Measurements from ENCODE around the gene LPIN2. TPM values are rescaled to one million over a fixed set of nuclear protein-coding genes. Genes with fewer than 3 reads are reported as not detected.

LPIN2 gene
- total RNA-seq, 1 donor = 48.1 TPM

DNA sequence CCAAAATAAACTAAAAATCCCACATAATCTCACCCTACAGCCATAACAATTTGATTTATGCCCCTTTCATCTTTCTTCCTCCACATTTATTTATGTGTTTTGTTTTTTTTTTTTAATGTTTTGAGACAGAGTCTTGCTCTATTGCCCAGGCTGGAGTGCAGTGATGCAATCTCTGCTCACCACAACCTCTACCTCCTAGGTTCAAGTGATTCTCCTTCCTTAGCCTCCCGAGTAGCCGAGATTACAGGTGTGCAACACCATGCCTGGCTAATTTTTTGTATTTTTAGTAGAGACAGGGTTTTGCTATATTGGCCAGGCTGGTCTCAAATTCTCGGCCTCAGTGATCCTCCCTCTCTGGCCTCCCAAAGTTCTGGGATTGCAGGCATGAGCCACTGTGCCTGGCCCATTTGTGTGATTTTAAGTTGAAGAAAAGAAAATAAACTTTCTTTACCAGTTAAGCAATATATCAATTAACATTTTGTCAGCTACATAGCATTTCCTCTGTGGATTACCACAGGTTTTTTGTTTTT is 35.9 kb upstream of the LPIN2 start:
- Histone ChIP-seq H3K4me1 (ENCODE audit: insufficient read depth, low read length) (no peaks in the 10 kb centered on the region), H2AFZ (ENCODE audit: low read length) (no peak overlapping the region), H3K4me3 (ENCODE audit: insufficient read depth, low read length) (no peak overlapping the region), H3K4me2 (ENCODE audit: insufficient read depth, low read length) (no peak overlapping the region), H3K9me3 (ENCODE audit: low read depth, low read length) (no peaks in the 10 kb centered on the region), H4K20me1 (ENCODE audit: insufficient read depth, low read length) (no peaks in the 10 kb centered on the region), H3K36me3 (ENCODE audit: insufficient read depth, low read length) (no peaks in the 10 kb centered on the region), H3K27ac (ENCODE audit: low read depth, low read length) (no peak overlapping the region), H3K27me3 (ENCODE audit: insufficient read depth, low read length) (peaks cover 5% of the 10 kb centered on the region), H3K79me2 (ENCODE audit: insufficient read depth, low read length) (no peaks in the 10 kb centered on the region)
- TF ChIP-seq CTCF (IDR thresholded peaks at IDR 0.05; ENCODE audit: extremely low read depth, low read depth, low read length) = no peak
- DNase-seq (ENCODE audit: insufficient read length, low spot score, missing footprints) = no peak

DNA sequence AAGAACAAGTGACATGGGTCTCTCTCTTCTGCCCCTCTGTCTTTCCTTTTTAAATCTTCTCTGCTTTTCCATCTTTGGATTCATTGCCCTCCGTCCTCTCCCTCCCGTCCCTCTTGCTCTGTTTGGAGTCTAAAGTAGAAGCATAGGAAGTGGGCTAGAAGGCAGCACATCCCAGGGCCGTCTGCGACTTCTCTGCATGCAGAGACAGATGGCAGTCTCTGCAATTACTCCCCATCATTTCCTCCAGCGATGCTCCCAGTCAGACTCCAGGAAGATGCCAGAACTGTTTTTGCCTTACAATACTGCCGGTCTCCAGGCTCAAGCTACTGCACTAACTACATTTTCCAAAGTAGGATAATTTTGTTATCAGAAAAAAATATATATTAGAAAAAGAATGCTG is 35.2 kb upstream of the LPIN2 start:
- Histone ChIP-seq H2AFZ (ENCODE audit: low read length) (no peak overlapping the region), H3K4me1 (ENCODE audit: insufficient read depth, low read length) (no peaks in the 10 kb centered on the region), H4K20me1 (ENCODE audit: insufficient read depth, low read length) (no peaks in the 10 kb centered on the region), H3K27me3 (ENCODE audit: insufficient read depth, low read length) (no peaks in the 10 kb centered on the region), H3K4me2 (ENCODE audit: insufficient read depth, low read length) (no peak overlapping the region), H3K9me3 (ENCODE audit: low read depth, low read length) (no peaks in the 10 kb centered on the region), H3K79me2 (ENCODE audit: insufficient read depth, low read length) (no peaks in the 10 kb centered on the region), H3K4me3 (ENCODE audit: insufficient read depth, low read length) (no peak overlapping the region), H3K27ac (ENCODE audit: low read depth, low read length) (no peak overlapping the region), H3K36me3 (ENCODE audit: insufficient read depth, low read length) (no peaks in the 10 kb centered on the region)
- TF ChIP-seq CTCF (IDR thresholded peaks at IDR 0.05; ENCODE audit: extremely low read depth, low read depth, low read length) = no peak
- no peak for DNase-seq (ENCODE audit: insufficient read length, low spot score, missing footprints)

- Histone ChIP-seq H3K79me2 (ENCODE audit: insufficient read depth, low read length) (no peaks in the 10 kb centered on the region), H3K4me1 (ENCODE audit: insufficient read depth, low read length) (no peaks in the 10 kb centered on the region), H3K27me3 (ENCODE audit: insufficient read depth, low read length) (no peaks in the 10 kb centered on the region), H3K36me3 (ENCODE audit: insufficient read depth, low read length) (no peaks in the 10 kb centered on the region), H3K4me3 (ENCODE audit: insufficient read depth, low read length) (no peak overlapping the region), H4K20me1 (ENCODE audit: insufficient read depth, low read length) (no peaks in the 10 kb centered on the region), H3K9me3 (ENCODE audit: low read depth, low read length) (no peaks in the 10 kb centered on the region), H3K4me2 (ENCODE audit: insufficient read depth, low read length) (no peak overlapping the region), H2AFZ (ENCODE audit: low read length) (no peak overlapping the region), H3K27ac (ENCODE audit: low read depth, low read length) (no peak overlapping the region)
- no peak for DNase-seq (ENCODE audit: insufficient read length, low spot score, missing footprints)
- TF ChIP-seq CTCF (IDR thresholded peaks at IDR 0.05; ENCODE audit: extremely low read depth, low read depth, low read length) = no peak
Observed at GRCh38 chr18:3046216-3046808, 33.4 kb upstream of the LPIN2 start.

- Histone ChIP-seq H2AFZ (ENCODE audit: low read length) (no peak overlapping the region), H3K4me1 (ENCODE audit: insufficient read depth, low read length) (no peaks in the 10 kb centered on the region)
- DNase-seq (ENCODE audit: insufficient read length, low spot score, missing footprints) = peak; percentile 60
Observed at GRCh38 chr18:3044931-3045698, 32.2 kb upstream of the LPIN2 start.

More at GRCh38 chr18:3044931-3045698, 32.2 kb upstream of the LPIN2 start:
- TF ChIP-seq CTCF (IDR thresholded peaks at IDR 0.05; ENCODE audit: extremely low read depth, low read depth, low read length) = no peak
- no peak overlapping the region for H3K4me2 ChIP-seq (ENCODE audit: insufficient read depth, low read length)
- H3K9me3 ChIP-seq (ENCODE audit: low read depth, low read length) = no peaks in the 10 kb centered on the region
- H3K36me3 ChIP-seq (ENCODE audit: insufficient read depth, low read length) = no peaks in the 10 kb centered on the region
- no peak overlapping the region for H3K4me3 ChIP-seq (ENCODE audit: insufficient read depth, low read length)
- H3K27ac ChIP-seq (ENCODE audit: low read depth, low read length) = no peak overlapping the region
- H3K27me3 ChIP-seq (ENCODE audit: insufficient read depth, low read length) = no peaks in the 10 kb centered on the region
- no peaks in the 10 kb centered on the region for H4K20me1 ChIP-seq (ENCODE audit: insufficient read depth, low read length)
- H3K79me2 ChIP-seq (ENCODE audit: insufficient read depth, low read length) = no peaks in the 10 kb centered on the region

All from osteoblast (primary cell).